WTC11 (cell line): ENCODE results near the gene CCDC85A. TPM values are rescaled to one million over a fixed set of nuclear protein-coding genes. Genes with fewer than 3 reads are reported as not detected.

Experiments
- ATAC-seq: fragments of 200-7000 bp; cut with Tn5 transposase; 2 replicates; pipeline ENCODE4 v1.10.0; 2021; ENCODE audit warnings: mild to moderate bottlenecking, moderate library complexity
- CTCF ChIA-PET: fragments of 300-600 bp; sonication (Branson Sonifier 250); formaldehyde crosslinking; loops from one replicate; lab custom pipeline; 2021; ENCODE audit warnings: antibody characterized with exemption; lab: Charles Lee
- POLR2A ChIA-PET: fragments of 350-600 bp; sonication (Branson Sonifier 250); formaldehyde crosslinking; loops from one replicate; lab custom pipeline; 2021; ENCODE audit warnings: antibody characterized with exemption; lab: Charles Lee
- DNase-seq: peaks from one replicate; pipeline ENCODE4 v3.0.0; 2021; ENCODE audit warnings: low spot score
- H3K27ac Mint-ChIP-seq: 2 replicates; pipeline ENCODE4 v1.8.0; 2021; ENCODE audit warnings: mixed read lengths
- H3K27me3 Mint-ChIP-seq: 2 replicates; pipeline ENCODE4 v1.8.0; 2021; ENCODE audit warnings: low read depth, mild to moderate bottlenecking, moderate library complexity, mixed read lengths
- H3K36me3 Mint-ChIP-seq: 2 replicates; pipeline ENCODE4 v1.8.0; 2021; ENCODE audit warnings: mixed read lengths
- H3K4me1 Mint-ChIP-seq: 2 replicates; pipeline ENCODE4 v1.8.0; 2022; ENCODE audit warnings: mixed read lengths
- H3K4me3 Mint-ChIP-seq: 2 replicates; pipeline ENCODE4 v1.8.0; 2021; ENCODE audit warnings: mild to moderate bottlenecking, moderate library complexity, mixed read lengths
- H3K9me3 Mint-ChIP-seq: 2 replicates; pipeline ENCODE4 v1.8.0; 2021; ENCODE audit warnings: mixed read lengths
- KAT7 ChIP-seq: sonication (generic); formaldehyde crosslinking; IDR thresholded peaks from 2 replicates; pipeline ENCODE4 v1.8.1; 2023; ENCODE audit warnings: missing genetic modification reagents, mild to moderate bottlenecking, borderline replicate concordance
- NFE2L1 ChIP-seq: sonication (generic); formaldehyde crosslinking; IDR thresholded peaks from 2 replicates; pipeline ENCODE4 v1.8.1; 2023; ENCODE audit warnings: missing genetic modification reagents
- NFYB ChIP-seq: sonication (generic); formaldehyde crosslinking; conservative IDR thresholded peaks from 2 replicates; pipeline ENCODE4 v1.8.0; 2022; ENCODE audit warnings: low read depth, missing genetic modification reagents
- OVOL2 ChIP-seq: fragments of 250-450 bp; sonication (Bioruptor Pico); IDR thresholded peaks from 2 replicates; pipeline ENCODE4 v1.9.0; 2021; ENCODE audit warnings: mild to moderate bottlenecking, borderline replicate concordance
- TEAD4 ChIP-seq: sonication (generic); formaldehyde crosslinking; IDR thresholded peaks from 2 replicates; pipeline ENCODE4 v1.8.0; 2022; ENCODE audit warnings: mild to moderate bottlenecking, missing genetic modification reagents
- ZNF121 ChIP-seq: sonication (generic); formaldehyde crosslinking; IDR thresholded peaks from 2 replicates; pipeline ENCODE4 v1.8.0; 2023; ENCODE audit warnings: missing genetic modification reagents
- ZNF138 ChIP-seq: sonication (generic); formaldehyde crosslinking; conservative IDR thresholded peaks from 2 replicates; pipeline ENCODE4 v1.8.1; 2022; ENCODE audit warnings: mild to moderate bottlenecking, moderate library complexity, missing genetic modification reagents
- total RNA-seq: library from RNA; stranded (reverse); gene quantifications from 3 replicates; pipeline ENCODE4 v1.2.3, GENCODE V29; 2021
- TF ChIP-seq, protein P1 (sequence below): sonication (generic); formaldehyde crosslinking; IDR thresholded peaks from 2 replicates; pipeline ENCODE4 v1.8.0; 2022; ENCODE audit warnings: missing genetic modification reagents
- TF ChIP-seq, protein P2 (sequence below): sonication (generic); formaldehyde crosslinking; IDR thresholded peaks from 2 replicates; pipeline ENCODE4 v1.8.0; 2022; ENCODE audit warnings: mild to moderate bottlenecking, missing genetic modification reagents
- TF ChIP-seq, protein P3 (sequence below): fragments of 250-450 bp; sonication (Bioruptor Pico); IDR thresholded peaks from 2 replicates; pipeline ENCODE4 v1.9.0; 2021; ENCODE audit warnings: mild to moderate bottlenecking, borderline replicate concordance
- TF ChIP-seq, protein P4 (sequence below): sonication (generic); formaldehyde crosslinking; IDR thresholded peaks from 2 replicates; pipeline ENCODE4 v1.8.1; 2022; ENCODE audit warnings: missing genetic modification reagents, borderline replicate concordance
- TF ChIP-seq, protein P5 (sequence below): fragments of 250-450 bp; sonication (Bioruptor Pico); IDR thresholded peaks from 2 replicates; pipeline ENCODE4 v1.9.0; 2021; ENCODE audit warnings: mild to moderate bottlenecking

The CCDC85A gene
- total RNA-seq, 1 experiment from 2014 or later = 0.22 TPM

DNA sequence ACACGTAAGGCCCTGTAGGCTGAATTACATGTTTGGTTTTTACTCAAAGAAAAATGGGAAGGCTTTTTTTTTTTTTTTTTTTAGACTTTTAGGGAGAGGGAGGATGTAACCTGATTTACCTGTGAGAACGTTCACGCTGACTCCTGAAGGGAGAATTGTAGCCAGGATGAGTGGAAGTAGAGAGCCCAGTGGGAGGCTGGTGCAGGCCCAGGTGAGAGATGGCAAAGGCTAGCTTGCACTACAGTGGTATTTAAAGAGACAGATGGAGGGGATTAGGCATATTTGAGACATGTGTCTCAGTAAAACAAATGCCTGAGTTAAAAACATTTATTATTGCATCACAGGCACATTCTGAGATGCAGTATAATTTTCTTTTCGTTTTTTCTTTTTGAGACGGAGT, 107.9 kb downstream of the CCDC85A start:
- CTCF ChIA-PET = no interaction called here
- TF ChIP-seq KAT7 (CRISPR knock-in tag) (no peak), NFE2L1 (no peak)
- TF ChIP-seq, protein P1, sequence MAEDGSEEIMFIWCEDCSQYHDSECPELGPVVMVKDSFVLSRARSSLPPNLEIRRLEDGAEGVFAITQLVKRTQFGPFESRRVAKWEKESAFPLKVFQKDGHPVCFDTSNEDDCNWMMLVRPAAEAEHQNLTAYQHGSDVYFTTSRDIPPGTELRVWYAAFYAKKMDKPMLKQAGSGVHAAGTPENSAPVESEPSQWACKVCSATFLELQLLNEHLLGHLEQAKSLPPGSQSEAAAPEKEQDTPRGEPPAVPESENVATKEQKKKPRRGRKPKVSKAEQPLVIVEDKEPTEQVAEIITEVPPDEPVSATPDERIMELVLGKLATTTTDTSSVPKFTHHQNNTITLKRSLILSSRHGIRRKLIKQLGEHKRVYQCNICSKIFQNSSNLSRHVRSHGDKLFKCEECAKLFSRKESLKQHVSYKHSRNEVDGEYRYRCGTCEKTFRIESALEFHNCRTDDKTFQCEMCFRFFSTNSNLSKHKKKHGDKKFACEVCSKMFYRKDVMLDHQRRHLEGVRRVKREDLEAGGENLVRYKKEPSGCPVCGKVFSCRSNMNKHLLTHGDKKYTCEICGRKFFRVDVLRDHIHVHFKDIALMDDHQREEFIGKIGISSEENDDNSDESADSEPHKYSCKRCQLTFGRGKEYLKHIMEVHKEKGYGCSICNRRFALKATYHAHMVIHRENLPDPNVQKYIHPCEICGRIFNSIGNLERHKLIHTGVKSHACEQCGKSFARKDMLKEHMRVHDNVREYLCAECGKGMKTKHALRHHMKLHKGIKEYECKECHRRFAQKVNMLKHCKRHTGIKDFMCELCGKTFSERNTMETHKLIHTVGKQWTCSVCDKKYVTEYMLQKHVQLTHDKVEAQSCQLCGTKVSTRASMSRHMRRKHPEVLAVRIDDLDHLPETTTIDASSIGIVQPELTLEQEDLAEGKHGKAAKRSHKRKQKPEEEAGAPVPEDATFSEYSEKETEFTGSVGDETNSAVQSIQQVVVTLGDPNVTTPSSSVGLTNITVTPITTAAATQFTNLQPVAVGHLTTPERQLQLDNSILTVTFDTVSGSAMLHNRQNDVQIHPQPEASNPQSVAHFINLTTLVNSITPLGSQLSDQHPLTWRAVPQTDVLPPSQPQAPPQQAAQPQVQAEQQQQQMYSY (CRISPR knock-in tag) = no peak

DNA sequence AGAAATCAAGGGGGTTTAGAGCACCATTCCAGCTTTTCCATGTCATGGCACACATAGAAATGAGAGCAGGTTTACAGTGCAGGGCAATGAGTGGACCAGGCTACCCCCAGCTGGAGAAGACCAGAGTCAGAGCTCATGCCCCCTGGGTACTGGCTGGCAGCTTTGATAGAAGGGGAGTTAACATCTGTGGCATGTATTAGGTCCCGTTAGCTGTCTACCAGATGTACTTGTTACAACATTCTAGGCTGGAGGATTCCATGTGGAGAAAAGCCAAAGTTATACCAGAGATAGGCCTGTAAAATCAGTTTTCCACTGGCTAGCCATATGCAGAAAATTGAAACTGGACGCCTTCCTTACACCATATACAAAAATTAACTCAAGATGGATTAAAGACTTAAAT, 109.2 kb downstream of the CCDC85A start:
- no peak for ATAC-seq
- CTCF ChIA-PET = no interaction called here
- Mint-ChIP-seq H3K4me1 (peaks cover 15% of the 10 kb centered on the region), H3K36me3 (no peaks in the 10 kb centered on the region), H3K27ac (no peak overlapping the region), H3K4me3 (no peak overlapping the region), H3K9me3 (no peaks in the 10 kb centered on the region), H3K27me3 (no peaks in the 10 kb centered on the region)
- POLR2A ChIA-PET = no interaction called here
- no peak for TF ChIP-seq TEAD4 (CRISPR knock-in tag)
- no peak for TF ChIP-seq NFYB (CRISPR knock-in tag)
- TF ChIP-seq, protein P2, sequence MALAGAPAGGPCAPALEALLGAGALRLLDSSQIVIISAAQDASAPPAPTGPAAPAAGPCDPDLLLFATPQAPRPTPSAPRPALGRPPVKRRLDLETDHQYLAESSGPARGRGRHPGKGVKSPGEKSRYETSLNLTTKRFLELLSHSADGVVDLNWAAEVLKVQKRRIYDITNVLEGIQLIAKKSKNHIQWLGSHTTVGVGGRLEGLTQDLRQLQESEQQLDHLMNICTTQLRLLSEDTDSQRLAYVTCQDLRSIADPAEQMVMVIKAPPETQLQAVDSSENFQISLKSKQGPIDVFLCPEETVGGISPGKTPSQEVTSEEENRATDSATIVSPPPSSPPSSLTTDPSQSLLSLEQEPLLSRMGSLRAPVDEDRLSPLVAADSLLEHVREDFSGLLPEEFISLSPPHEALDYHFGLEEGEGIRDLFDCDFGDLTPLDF = no peak
- TF ChIP-seq ZNF121 = no peak
- TF ChIP-seq, protein P3, sequence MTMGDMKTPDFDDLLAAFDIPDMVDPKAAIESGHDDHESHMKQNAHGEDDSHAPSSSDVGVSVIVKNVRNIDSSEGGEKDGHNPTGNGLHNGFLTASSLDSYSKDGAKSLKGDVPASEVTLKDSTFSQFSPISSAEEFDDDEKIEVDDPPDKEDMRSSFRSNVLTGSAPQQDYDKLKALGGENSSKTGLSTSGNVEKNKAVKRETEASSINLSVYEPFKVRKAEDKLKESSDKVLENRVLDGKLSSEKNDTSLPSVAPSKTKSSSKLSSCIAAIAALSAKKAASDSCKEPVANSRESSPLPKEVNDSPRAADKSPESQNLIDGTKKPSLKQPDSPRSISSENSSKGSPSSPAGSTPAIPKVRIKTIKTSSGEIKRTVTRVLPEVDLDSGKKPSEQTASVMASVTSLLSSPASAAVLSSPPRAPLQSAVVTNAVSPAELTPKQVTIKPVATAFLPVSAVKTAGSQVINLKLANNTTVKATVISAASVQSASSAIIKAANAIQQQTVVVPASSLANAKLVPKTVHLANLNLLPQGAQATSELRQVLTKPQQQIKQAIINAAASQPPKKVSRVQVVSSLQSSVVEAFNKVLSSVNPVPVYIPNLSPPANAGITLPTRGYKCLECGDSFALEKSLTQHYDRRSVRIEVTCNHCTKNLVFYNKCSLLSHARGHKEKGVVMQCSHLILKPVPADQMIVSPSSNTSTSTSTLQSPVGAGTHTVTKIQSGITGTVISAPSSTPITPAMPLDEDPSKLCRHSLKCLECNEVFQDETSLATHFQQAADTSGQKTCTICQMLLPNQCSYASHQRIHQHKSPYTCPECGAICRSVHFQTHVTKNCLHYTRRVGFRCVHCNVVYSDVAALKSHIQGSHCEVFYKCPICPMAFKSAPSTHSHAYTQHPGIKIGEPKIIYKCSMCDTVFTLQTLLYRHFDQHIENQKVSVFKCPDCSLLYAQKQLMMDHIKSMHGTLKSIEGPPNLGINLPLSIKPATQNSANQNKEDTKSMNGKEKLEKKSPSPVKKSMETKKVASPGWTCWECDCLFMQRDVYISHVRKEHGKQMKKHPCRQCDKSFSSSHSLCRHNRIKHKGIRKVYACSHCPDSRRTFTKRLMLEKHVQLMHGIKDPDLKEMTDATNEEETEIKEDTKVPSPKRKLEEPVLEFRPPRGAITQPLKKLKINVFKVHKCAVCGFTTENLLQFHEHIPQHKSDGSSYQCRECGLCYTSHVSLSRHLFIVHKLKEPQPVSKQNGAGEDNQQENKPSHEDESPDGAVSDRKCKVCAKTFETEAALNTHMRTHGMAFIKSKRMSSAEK (CRISPR knock-in tag) = no peak
- no peak for DNase-seq

More for the DNA sequence above, 107.9 kb downstream of the CCDC85A start:
- no peak overlapping the region for H3K27ac Mint-ChIP-seq
- H3K4me3 Mint-ChIP-seq = no peak overlapping the region
- POLR2A ChIA-PET = no interaction called here
- peaks cover 10% of the 10 kb centered on the region for H3K4me1 Mint-ChIP-seq
- ATAC-seq (no peak), DNase-seq (no peak)
- no peaks in the 10 kb centered on the region for H3K36me3 Mint-ChIP-seq
- H3K27me3 Mint-ChIP-seq = no peaks in the 10 kb centered on the region
- no peaks in the 10 kb centered on the region for H3K9me3 Mint-ChIP-seq

DNA sequence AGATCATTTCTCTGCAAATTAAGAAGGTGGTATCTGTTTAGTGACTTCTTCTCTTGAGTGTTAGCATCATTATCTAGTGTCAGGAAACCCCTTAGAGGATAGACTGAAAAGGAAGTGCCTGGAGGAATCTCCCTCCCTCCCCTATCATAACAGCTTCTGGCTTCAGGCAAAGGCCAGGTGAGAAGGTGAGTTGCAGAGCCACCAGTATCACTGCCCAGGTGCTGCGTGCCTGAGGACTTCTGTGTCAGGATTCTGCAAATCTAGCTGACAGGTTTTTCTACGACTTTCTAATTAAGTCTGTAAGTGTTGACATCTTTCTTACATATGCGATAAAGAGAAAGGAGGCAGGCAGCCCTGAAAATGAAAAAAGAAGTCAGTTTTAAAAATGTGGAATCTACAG, 111.9 kb downstream of the CCDC85A start:
- ChIA-PET CTCF (interaction anchor here (1.0 kb wide), 1 partner anchor 112 kb away, joined by 3 read pairs; the partner anchor contains the start of gene CCDC85A), POLR2A (no interaction called here)
- ATAC-seq = peak; percentile 62
- H3K27me3 Mint-ChIP-seq = no peaks in the 10 kb centered on the region
- no peak overlapping the region for H3K4me3 Mint-ChIP-seq
- H3K27ac Mint-ChIP-seq = no peak overlapping the region
- no peak for DNase-seq
- no peaks in the 10 kb centered on the region for H3K36me3 Mint-ChIP-seq
- H3K4me1 Mint-ChIP-seq = peaks cover 23% of the 10 kb centered on the region
- H3K9me3 Mint-ChIP-seq = no peaks in the 10 kb centered on the region
- TF ChIP-seq, protein P4, sequence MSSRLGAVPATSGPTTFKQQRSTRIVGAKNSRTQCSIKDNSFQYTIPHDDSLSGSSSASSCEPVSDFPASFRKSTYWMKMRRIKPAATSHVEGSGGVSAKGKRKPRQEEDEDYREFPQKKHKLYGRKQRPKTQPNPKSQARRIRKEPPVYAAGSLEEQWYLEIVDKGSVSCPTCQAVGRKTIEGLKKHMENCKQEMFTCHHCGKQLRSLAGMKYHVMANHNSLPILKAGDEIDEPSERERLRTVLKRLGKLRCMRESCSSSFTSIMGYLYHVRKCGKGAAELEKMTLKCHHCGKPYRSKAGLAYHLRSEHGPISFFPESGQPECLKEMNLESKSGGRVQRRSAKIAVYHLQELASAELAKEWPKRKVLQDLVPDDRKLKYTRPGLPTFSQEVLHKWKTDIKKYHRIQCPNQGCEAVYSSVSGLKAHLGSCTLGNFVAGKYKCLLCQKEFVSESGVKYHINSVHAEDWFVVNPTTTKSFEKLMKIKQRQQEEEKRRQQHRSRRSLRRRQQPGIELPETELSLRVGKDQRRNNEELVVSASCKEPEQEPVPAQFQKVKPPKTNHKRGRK = no peak
- no peak for TF ChIP-seq TEAD4 (CRISPR knock-in tag)
- no peak for TF ChIP-seq OVOL2 (CRISPR knock-in tag)
- no peak for TF ChIP-seq ZNF138 (CRISPR knock-in tag)
- TF ChIP-seq, protein P5, sequence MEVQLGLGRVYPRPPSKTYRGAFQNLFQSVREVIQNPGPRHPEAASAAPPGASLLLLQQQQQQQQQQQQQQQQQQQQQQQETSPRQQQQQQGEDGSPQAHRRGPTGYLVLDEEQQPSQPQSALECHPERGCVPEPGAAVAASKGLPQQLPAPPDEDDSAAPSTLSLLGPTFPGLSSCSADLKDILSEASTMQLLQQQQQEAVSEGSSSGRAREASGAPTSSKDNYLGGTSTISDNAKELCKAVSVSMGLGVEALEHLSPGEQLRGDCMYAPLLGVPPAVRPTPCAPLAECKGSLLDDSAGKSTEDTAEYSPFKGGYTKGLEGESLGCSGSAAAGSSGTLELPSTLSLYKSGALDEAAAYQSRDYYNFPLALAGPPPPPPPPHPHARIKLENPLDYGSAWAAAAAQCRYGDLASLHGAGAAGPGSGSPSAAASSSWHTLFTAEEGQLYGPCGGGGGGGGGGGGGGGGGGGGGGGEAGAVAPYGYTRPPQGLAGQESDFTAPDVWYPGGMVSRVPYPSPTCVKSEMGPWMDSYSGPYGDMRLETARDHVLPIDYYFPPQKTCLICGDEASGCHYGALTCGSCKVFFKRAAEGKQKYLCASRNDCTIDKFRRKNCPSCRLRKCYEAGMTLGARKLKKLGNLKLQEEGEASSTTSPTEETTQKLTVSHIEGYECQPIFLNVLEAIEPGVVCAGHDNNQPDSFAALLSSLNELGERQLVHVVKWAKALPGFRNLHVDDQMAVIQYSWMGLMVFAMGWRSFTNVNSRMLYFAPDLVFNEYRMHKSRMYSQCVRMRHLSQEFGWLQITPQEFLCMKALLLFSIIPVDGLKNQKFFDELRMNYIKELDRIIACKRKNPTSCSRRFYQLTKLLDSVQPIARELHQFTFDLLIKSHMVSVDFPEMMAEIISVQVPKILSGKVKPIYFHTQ (CRISPR knock-in tag) = no peak
